SK-N-SH treated with all-trans-retinoic acid at 6 μM for 48 hours (cell line): ENCODE measurements around the gene ASB17.

Experiments
- ATAC-seq: fragments of 200-7000 bp; cut with Tn5 transposase; 3 replicates; pipeline ENCODE4 v1.9.1; 2020; ENCODE audit warnings: mild to moderate bottlenecking, moderate library complexity
- ARNTL ChIP-seq: fragments of 450-650 bp; formaldehyde crosslinking; IDR thresholded peaks from 2 replicates; pipeline ENCODE4 v1.5.0; 2020; ENCODE audit warnings: low read depth, mild to moderate bottlenecking, moderate library complexity, borderline replicate concordance
- BACH2 ChIP-seq: fragments of 250-450 bp; sonication (Bioruptor Pico); IDR thresholded peaks from 2 replicates; pipeline ENCODE4 v1.9.0; 2021; ENCODE audit warnings: mild to moderate bottlenecking, borderline replicate concordance
- ESRRG ChIP-seq: fragments of 250-450 bp; sonication (Bioruptor Pico); IDR thresholded peaks from 2 replicates; pipeline ENCODE4 v1.6.1; 2021; ENCODE audit warnings: mild to moderate bottlenecking
- GLIS3 ChIP-seq: fragments of 250-450 bp; sonication (Bioruptor Pico); IDR thresholded peaks from 2 replicates; pipeline ENCODE4 v1.5.0; 2020; ENCODE audit warnings: mild to moderate bottlenecking, moderate library complexity
- ISL1 ChIP-seq: fragments of 250-450 bp; sonication (Bioruptor Pico); IDR thresholded peaks from 2 replicates; pipeline ENCODE4 v2.1.2; 2022; ENCODE audit warnings: mild to moderate bottlenecking, moderate library complexity
- OSR1 ChIP-seq: fragments of 250-450 bp; sonication (Bioruptor Pico); IDR thresholded peaks from 2 replicates; pipeline ENCODE4 v1.8.0; 2022; ENCODE audit warnings: moderate library complexity, mild to moderate bottlenecking, inconsistent platforms
- PPARA ChIP-seq: fragments of 250-450 bp; sonication (Bioruptor Pico); IDR thresholded peaks from 2 replicates; pipeline ENCODE4 v1.5.0; 2020; ENCODE audit warnings: mild to moderate bottlenecking, borderline replicate concordance
- RARB ChIP-seq: fragments of 250-450 bp; sonication (Bioruptor Pico); IDR thresholded peaks from 2 replicates; pipeline ENCODE4 v1.8.0; 2021; ENCODE audit warnings: mild to moderate bottlenecking, moderate library complexity
- SNAI2 ChIP-seq: fragments of 250-450 bp; sonication (Bioruptor Pico); IDR thresholded peaks from 2 replicates; pipeline ENCODE4 v1.5.0; 2020; ENCODE audit warnings: mild to moderate bottlenecking, moderate library complexity
- TCF4 ChIP-seq: fragments of 250-450 bp; sonication (Bioruptor Pico); IDR thresholded peaks from 2 replicates; pipeline ENCODE4 v1.8.0; 2021; ENCODE audit warnings: mild to moderate bottlenecking, moderate library complexity, borderline replicate concordance
- TOX ChIP-seq: fragments of 250-450 bp; sonication (Bioruptor Pico); IDR thresholded peaks from 2 replicates; pipeline ENCODE4 v1.8.0; 2021; ENCODE audit warnings: mild to moderate bottlenecking, moderate library complexity, borderline replicate concordance
- ZC3H10 ChIP-seq: fragments of 250-450 bp; sonication (Bioruptor Pico); IDR thresholded peaks from 2 replicates; pipeline ENCODE4 v1.5.1; 2021; ENCODE audit warnings: mild to moderate bottlenecking, moderate library complexity
- ZFP3 ChIP-seq: fragments of 250-450 bp; sonication (Bioruptor Pico); IDR thresholded peaks from 2 replicates; pipeline ENCODE4 v1.5.0; 2020; ENCODE audit warnings: mild to moderate bottlenecking, moderate library complexity
- ZNF565 ChIP-seq: fragments of 450-650 bp; formaldehyde crosslinking; conservative IDR thresholded peaks from 2 replicates; pipeline ENCODE4 v1.5.0; 2020; ENCODE audit warnings: low read depth, mild to moderate bottlenecking, moderate library complexity
- ZNF70 ChIP-seq: fragments of 450-650 bp; formaldehyde crosslinking; IDR thresholded peaks from 2 replicates; pipeline ENCODE4 v1.5.0; 2020; ENCODE audit warnings: mild to moderate bottlenecking, moderate library complexity
- ZNF8 ChIP-seq: fragments of 450-650 bp; formaldehyde crosslinking; IDR thresholded peaks from 2 replicates; pipeline ENCODE4 v1.5.0; 2020; ENCODE audit warnings: mild to moderate bottlenecking, moderate library complexity
- TF ChIP-seq, protein P1 (sequence below): fragments of 250-450 bp; sonication (Bioruptor Pico); IDR thresholded peaks from 2 replicates; pipeline ENCODE4 v1.5.1; 2020; ENCODE audit warnings: low read depth, mild to moderate bottlenecking, moderate library complexity
- TF ChIP-seq, protein P2 (sequence below): fragments of 250-450 bp; sonication (Bioruptor Pico); IDR thresholded peaks from 2 replicates; pipeline ENCODE4 v1.5.1; 2021; ENCODE audit warnings: mild to moderate bottlenecking, moderate library complexity
- TF ChIP-seq, protein P3 (sequence below): fragments of 250-450 bp; sonication (Bioruptor Pico); IDR thresholded peaks from 2 replicates; pipeline ENCODE4 v1.5.0; 2020; ENCODE audit warnings: mild to moderate bottlenecking, moderate library complexity
- TF ChIP-seq, protein P4 (sequence below): fragments of 250-450 bp; sonication (Bioruptor Pico); IDR thresholded peaks from 2 replicates; pipeline ENCODE4 v1.8.0; 2020; ENCODE audit warnings: mild to moderate bottlenecking, moderate library complexity, borderline replicate concordance

Gene ASB17

DNA sequence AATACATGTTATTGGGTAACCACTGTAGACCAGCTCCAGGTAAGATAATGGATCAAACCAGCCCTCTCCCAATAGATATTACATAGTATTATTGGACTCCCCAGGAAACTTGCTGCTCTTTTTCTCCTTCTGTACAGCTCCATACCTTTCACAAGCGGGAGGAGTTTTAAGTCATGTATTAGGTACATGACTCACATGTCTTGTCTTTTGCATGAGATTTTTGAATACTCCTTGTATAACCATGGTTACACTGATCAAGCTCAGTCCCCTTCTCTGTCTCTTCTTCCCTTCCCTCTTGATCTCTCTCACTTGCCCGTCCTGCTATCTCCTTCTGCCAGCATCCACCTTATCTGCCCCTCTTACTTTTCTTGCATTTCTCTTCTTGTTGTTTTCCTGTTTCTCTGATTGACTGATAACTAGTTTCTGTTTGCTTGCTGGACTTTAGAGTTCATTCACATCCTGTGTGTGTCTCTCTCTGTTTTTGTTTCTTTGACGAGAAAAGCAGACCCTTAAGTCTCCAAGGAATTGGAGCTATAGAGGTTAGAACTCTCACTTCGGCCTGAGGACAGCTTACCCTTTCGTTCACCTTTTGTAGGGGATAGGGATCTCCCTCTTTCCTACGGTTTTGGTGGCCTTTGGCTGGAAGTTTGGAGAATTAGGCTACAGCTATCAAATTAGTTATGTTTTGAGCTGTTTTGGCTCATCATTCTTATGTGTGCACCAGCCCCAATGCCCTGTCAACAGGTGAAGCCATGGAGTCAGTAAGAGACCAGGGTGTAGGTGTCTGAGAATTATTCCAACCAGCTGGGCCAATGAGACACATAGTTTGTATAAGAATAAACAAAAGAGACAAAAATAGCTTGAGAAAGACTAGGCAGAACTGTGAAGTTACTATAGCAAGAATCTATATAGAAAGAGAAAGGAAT, 49.0 kb upstream of the ASB17 start (continued):
- TF ChIP-seq, protein P1, sequence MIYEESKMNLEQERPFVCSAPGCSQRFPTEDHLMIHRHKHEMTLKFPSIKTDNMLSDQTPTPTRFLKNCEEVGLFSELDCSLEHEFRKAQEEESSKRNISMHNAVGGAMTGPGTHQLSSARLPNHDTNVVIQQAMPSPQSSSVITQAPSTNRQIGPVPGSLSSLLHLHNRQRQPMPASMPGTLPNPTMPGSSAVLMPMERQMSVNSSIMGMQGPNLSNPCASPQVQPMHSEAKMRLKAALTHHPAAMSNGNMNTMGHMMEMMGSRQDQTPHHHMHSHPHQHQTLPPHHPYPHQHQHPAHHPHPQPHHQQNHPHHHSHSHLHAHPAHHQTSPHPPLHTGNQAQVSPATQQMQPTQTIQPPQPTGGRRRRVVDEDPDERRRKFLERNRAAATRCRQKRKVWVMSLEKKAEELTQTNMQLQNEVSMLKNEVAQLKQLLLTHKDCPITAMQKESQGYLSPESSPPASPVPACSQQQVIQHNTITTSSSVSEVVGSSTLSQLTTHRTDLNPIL (CRISPR knock-in tag) = no peak
- TF ChIP-seq, protein P2, sequence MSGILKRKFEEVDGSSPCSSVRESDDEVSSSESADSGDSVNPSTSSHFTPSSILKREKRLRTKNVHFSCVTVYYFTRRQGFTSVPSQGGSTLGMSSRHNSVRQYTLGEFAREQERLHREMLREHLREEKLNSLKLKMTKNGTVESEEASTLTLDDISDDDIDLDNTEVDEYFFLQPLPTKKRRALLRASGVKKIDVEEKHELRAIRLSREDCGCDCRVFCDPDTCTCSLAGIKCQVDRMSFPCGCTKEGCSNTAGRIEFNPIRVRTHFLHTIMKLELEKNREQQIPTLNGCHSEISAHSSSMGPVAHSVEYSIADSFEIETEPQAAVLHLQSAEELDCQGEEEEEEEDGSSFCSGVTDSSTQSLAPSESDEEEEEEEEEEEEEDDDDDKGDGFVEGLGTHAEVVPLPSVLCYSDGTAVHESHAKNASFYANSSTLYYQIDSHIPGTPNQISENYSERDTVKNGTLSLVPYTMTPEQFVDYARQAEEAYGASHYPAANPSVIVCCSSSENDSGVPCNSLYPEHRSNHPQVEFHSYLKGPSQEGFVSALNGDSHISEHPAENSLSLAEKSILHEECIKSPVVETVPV (CRISPR knock-in tag) = no peak
- TF ChIP-seq, all 23 proteins: peak for 0

DNA sequence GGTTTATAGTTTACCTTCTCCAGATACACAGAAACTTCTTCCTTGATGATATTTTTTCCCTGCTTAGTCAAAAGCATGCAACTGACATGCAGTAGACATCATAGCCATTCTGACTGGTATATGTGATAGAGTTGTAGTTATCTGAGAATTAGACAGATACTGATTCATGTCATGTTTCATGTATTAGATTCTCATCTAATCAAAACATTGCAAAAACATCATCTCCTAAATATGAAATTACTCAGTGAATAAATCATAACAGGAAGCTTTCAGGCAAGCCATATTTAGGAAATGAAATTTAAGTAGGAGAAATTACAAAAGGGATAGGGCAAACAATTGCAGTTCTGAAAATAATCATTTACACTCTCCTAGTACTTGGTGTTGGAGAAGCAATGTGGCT, 38.4 kb upstream of the ASB17 start:
- no peak for TF ChIP-seq GLIS3 (CRISPR knock-in tag)
- 0 out of 2 replicates have a peak, but pooled peaks have one; percentile 33 for TF ChIP-seq ZFP3 (CRISPR knock-in tag)
- TF ChIP-seq, protein P2 (CRISPR knock-in tag) = no peak
- TF ChIP-seq ISL1 (CRISPR knock-in tag) = peak; percentile 73
- TF ChIP-seq, all 23 proteins: peak for 2
- ATAC-seq = no peak

DNA sequence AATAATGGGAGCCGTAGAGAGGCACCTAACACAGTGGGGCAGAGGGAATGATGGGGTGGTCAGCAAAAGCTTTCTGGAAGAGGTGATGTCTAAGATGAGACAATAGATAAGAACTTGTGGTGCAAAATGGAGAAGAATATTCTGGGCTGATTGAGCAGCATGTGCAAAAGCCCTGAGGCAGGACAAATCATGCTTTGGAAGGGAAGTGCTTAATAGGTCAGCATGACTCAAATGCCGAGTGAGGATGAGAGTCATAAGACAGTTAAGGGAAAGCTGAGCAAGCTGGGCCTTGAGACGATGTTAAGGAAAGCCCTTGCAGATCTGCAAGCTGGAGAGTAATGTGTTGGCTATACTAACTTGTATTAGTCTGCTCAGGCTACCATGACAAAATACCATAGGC, 37.3 kb upstream of the ASB17 start:
- TF ChIP-seq, protein P2 (CRISPR knock-in tag) = no peak
- TF ChIP-seq OSR1 (CRISPR knock-in tag) (no peak), SNAI2 (no peak), ZC3H10 (CRISPR knock-in tag) (no peak), PPARA (no peak), ARNTL (no peak), RARB (no peak), TCF4 (no peak), ISL1 (CRISPR knock-in tag) (no peak), ZFP3 (CRISPR knock-in tag) (no peak), TOX (CRISPR knock-in tag) (no peak), ZNF565 (CRISPR knock-in tag) (no peak)
- TF ChIP-seq, protein P3, sequence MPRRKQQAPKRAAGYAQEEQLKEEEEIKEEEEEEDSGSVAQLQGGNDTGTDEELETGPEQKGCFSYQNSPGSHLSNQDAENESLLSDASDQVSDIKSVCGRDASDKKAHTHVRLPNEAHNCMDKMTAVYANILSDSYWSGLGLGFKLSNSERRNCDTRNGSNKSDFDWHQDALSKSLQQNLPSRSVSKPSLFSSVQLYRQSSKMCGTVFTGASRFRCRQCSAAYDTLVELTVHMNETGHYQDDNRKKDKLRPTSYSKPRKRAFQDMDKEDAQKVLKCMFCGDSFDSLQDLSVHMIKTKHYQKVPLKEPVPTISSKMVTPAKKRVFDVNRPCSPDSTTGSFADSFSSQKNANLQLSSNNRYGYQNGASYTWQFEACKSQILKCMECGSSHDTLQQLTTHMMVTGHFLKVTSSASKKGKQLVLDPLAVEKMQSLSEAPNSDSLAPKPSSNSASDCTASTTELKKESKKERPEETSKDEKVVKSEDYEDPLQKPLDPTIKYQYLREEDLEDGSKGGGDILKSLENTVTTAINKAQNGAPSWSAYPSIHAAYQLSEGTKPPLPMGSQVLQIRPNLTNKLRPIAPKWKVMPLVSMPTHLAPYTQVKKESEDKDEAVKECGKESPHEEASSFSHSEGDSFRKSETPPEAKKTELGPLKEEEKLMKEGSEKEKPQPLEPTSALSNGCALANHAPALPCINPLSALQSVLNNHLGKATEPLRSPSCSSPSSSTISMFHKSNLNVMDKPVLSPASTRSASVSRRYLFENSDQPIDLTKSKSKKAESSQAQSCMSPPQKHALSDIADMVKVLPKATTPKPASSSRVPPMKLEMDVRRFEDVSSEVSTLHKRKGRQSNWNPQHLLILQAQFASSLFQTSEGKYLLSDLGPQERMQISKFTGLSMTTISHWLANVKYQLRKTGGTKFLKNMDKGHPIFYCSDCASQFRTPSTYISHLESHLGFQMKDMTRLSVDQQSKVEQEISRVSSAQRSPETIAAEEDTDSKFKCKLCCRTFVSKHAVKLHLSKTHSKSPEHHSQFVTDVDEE (CRISPR knock-in tag) = no peak
- ATAC-seq = no peak

DNA sequence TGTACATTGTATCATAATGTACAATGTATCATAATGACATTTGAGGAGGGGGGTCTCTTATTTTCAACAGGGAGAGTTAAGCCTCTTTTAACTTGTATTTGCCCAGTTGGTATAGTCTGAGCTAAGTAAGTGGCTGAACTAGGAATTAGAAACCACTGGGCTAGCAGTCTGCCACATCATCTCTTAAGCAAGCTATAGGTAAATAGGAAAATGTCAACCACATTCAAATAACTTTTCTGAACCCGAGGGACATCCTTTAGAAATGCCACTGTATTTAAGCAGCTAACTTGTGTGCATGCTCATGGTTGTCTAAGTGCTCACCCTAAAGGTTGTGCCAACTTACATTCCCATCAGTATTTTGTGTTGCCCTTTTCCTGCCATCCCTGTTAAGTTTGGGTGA, 35.5 kb upstream of the ASB17 start:
- ATAC-seq = no peak
- TF ChIP-seq ARNTL (no peak), RARB (no peak), ISL1 (CRISPR knock-in tag) (no peak), SNAI2 (no peak), ZFP3 (CRISPR knock-in tag) (no peak), ZNF70 (CRISPR knock-in tag) (no peak), GLIS3 (CRISPR knock-in tag) (no peak), ZC3H10 (CRISPR knock-in tag) (no peak), BACH2 (CRISPR knock-in tag) (no peak), ZNF565 (CRISPR knock-in tag) (no peak), TCF4 (no peak), ESRRG (no peak), PPARA (no peak), ZNF8 (no peak)
- TF ChIP-seq, protein P1 (CRISPR knock-in tag) = no peak
- TF ChIP-seq, protein P2 (CRISPR knock-in tag) = no peak
- TF ChIP-seq, protein P4, sequence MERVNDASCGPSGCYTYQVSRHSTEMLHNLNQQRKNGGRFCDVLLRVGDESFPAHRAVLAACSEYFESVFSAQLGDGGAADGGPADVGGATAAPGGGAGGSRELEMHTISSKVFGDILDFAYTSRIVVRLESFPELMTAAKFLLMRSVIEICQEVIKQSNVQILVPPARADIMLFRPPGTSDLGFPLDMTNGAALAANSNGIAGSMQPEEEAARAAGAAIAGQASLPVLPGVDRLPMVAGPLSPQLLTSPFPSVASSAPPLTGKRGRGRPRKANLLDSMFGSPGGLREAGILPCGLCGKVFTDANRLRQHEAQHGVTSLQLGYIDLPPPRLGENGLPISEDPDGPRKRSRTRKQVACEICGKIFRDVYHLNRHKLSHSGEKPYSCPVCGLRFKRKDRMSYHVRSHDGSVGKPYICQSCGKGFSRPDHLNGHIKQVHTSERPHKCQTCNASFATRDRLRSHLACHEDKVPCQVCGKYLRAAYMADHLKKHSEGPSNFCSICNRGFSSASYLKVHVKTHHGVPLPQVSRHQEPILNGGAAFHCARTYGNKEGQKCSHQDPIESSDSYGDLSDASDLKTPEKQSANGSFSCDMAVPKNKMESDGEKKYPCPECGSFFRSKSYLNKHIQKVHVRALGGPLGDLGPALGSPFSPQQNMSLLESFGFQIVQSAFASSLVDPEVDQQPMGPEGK (CRISPR knock-in tag) = no peak
